G401 (cell line): Measurements from ENCODE around the gene NLN. TPM values are rescaled to one million over a fixed set of nuclear protein-coding genes. Genes with fewer than 3 reads are reported as not detected.
"Not testable (repeated sequence)": the region's sequence is repeated elsewhere in the genome, so short reads cannot be mapped to it uniquely, and the experiment has no call there.

Experiments
- DNase-seq: peaks from one replicate; pipeline ENCODE4 v3.0.0-alpha.2; 2015; ENCODE audit warnings: low spot score
- in situ Hi-C: cut with HindIII; loops from 2 replicates; pipeline ENCODE4 v1.10.0; 2016; ENCODE audit warnings: low sequenced_read_pairs, mixed read lengths
- total RNA-seq: library from RNA; depleted of rRNA; stranded (reverse); fragments of >200 nt; shearing (Covaris generic); gene quantifications from 2 replicates; pipeline ENCODE4 v1.2.3, GENCODE V29; 2014

NLN gene
- total RNA-seq, 1 experiment from 2014 or later: 81.4 TPM

DNA sequence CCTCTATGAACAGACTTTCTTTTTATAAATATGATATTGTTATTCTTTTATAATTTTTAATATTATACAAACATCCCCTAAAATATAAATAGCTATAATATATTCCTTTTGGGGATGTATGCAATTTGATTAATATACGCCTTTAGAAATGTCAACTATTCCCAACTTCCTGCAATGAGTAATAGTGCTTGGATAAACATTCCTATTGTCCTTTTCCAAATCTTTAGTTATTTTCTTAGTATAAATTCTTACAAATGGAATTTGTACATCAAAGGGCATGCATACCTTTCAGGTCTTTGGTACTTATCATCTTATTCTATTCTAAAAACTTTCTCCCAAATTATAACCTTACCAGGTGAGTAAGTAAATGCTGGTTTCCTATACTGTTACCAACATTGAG, 6.2 kb downstream of the NLN start:
- DNase-seq: no peak
- in situ Hi-C loops: no loop called here

GRCh38 chr5:65730910-65731309, 8.9 kb downstream of the NLN start:
- no peak for DNase-seq
- in situ Hi-C loops: no loop called here

DNA sequence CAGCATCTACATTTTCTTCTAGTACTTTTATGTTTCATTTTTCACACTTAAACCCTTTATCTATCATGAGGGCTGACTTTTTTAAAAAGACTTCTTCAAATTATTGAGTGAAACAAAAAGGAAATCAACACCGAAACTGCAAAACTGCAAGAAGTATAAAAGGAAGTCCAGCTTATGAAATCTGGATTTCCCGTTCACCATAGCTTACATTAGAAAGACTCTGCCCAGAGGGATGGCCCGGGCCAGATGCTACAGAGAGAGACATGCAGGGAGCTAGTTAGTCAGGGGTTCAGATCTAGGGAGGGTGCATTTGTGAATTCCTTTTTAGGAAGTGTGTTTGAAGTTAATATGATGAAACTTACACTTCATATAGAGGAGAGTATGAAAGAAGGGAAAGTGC, 10.0 kb downstream of the NLN start:
- DNase-seq, in situ Hi-C loops: not testable (repeated sequence)

GRCh38 chr5:65734196-65734775, 12.3 kb downstream of the NLN start:
- DNase-seq, in situ Hi-C loops: not testable (repeated sequence)

- in situ Hi-C loops: no loop called here
These were observed 12.9 kb downstream of the NLN start for GRCh38 chr5:65734921-65735320.

DNA sequence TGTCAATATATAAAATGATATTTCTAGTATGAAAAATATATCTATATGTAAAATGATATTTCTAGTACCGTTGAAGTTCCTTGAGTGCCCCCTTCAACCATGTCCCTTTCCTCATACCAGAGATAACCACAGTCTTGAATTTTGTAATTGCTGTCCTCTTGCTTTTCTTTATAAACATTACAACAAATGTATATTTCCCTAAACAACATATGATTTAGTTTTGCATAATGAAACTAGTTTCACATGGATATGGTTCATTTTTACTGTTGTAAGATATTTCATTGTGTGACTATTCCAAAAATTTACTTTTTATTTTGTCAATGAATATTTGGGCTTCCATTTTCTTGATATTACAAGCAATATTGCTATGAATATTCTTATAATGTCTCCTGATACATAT, 14.0 kb downstream of the NLN start:
- DNase-seq: no peak
- in situ Hi-C loops: no loop called here

More at GRCh38 chr5:65734921-65735320, 12.9 kb downstream of the NLN start:
- no peak for DNase-seq

DNA sequence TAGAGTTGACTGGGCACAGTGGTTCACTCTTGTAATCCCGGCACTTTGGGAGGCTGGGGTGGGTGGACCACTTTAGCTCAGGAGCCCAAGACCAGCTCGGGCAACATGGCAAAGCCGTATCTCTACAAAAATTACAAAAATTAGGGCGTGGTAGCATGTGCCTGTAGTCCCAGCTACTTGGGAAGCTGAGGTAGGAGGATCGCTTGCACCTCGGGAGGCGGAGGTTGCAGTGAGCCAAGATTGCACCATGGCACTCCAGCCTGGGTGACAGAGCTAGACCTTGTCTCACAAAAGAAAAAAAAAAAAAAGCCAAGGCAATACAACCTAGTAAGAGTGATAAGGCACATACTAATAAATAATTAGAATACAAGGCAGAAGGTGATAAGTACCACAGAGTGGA, 15.8 kb downstream of the NLN start:
- no peak for DNase-seq
- in situ Hi-C loops: no loop called here

DNA sequence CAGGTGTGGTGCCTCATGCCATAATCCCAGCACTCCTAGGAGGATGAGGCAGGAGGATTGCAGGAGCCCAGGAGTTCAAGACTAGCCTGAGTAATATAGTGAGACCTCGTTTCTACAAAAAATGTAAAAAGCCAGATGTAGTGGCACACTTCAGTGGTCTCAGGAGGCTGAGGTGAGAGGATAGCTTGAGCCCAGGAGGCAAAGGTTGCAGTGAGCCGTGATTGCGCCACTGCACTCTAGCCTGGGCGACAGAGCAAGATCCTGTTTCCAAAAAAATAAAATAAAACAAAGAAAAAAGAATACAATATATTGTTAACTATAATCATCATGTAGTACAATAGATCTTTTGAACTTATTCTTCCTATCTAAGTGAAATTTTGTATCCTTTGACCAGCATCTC, 16.3 kb downstream of the NLN start:
- DNase-seq: no peak
- in situ Hi-C loops: no loop called here

DNA sequence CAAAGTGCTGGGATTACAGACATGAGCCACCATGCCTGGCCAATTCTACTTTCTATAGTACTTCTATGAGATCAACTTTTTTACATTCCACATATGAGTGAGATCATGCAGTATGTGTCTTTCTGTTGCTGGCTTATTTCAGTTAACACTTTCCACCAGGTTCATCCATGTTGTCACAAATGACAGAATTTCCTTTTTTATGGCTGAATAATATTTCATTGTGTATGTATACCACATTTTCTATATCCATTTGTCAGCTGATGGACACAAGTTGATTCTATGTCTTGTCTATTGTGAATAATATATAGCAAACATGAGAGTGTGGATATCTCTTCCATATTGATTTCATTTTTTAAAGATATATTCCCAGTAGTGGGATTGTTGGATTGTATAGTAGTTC, 17.2 kb downstream of the NLN start:
- in situ Hi-C loops: no loop called here
- no peak for DNase-seq

GRCh38 chr5:65742565-65743231, 20.7 kb downstream of the NLN start:
- peak; percentile 35 for DNase-seq
- in situ Hi-C loops: no loop called here

DNA sequence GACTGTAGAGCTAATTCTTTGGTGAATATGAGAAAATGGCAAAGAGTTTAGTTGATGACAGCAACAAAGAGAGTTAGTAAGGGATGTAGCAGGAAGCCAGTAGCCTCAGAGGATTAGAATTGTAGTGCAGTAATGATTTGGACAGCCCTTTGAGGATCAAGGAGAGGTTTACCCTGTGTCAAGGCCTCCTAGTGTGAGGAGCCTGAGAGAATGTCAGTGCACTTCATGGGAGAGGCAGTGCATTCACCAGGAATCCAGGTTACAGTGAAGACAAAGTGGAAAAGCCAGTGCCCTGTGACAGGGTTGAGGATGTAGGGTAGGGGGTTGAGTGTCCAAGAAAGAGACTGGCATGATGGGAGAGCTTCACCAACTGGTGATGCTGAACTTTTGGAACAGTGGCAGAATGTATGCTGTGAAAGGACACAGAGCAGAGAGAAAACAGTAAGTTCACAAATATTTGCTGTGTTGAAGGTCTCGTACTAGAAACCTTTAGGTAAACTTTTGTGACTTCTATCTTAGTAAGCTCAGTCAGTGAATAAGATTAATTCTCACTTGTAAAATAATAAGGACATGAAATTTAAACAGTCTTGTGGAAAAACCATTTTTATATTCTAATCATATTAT, 27.3 kb downstream of the NLN start:
- in situ Hi-C loops: no loop called here
- no peak for DNase-seq

DNA sequence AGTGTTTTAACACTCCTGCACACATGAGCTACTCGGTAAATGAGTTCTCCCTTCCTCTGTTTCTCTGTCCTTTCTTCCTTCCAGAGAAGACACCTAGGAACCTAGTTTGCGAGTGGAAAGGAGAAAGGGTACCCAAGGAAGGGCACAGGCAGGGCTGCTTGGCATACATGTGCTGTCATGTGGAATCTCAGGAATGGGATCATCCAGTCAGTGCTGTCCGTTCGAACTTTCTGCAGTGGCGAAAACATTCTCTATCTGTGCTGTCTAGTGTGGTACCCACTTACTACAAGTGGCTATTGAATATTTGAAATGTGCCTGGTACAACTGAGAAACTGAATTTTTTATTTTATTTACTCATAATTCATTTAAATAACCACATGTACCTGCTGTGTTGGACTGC, 28.0 kb downstream of the NLN start:
- DNase-seq: no peak
- in situ Hi-C loops: no loop called here

DNA sequence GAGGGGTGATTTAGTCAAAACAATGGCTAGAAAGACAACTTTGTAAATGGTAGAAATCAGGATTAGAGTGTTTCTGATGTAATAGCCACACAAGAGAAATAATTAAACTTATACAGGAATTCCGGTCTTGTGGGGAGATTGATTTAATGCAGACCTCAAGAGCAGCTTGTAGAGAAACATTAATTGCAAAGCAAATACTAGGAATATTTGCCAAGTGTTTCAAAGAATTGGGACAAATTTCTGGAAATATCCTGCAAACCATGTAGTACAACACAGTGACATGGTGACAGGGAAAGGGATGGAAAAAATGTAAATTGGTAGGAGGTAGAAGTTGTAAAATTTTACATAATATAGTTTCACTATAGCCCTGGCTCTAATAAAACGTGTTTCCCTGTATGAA, 28.9 kb downstream of the NLN start:
- no peak for DNase-seq
- in situ Hi-C loops: no loop called here

GRCh38 chr5:65753189-65753588, 31.2 kb downstream of the NLN start:
- DNase-seq: no peak
- in situ Hi-C loops: no loop called here

DNA sequence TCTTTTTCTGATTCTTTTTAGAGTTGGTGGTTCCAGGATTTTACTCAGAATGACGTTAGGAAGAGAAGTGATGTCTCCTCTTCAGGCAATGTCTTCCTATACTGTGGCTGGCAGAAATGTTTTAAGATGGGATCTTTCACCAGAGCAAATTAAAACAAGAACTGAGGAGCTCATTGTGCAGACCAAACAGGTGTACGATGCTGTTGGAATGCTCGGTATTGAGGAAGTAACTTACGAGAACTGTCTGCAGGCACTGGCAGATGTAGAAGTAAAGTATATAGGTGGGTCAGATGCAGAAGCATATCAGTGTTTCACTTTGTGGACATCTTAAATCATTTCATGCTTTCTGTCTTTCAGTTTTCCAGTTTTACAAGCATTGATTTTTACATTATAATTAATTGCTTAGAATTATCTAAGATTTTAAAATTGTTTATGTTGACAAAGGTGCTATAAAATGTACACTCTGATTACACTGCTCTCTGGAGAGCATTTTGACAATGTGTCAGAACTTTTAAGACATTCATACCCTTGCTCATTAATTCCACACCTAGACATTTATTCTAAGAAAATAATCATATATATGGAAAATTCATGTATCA, 36.6 kb downstream of the NLN start:
- in situ Hi-C loops: no loop called here
- no peak for DNase-seq

DNA sequence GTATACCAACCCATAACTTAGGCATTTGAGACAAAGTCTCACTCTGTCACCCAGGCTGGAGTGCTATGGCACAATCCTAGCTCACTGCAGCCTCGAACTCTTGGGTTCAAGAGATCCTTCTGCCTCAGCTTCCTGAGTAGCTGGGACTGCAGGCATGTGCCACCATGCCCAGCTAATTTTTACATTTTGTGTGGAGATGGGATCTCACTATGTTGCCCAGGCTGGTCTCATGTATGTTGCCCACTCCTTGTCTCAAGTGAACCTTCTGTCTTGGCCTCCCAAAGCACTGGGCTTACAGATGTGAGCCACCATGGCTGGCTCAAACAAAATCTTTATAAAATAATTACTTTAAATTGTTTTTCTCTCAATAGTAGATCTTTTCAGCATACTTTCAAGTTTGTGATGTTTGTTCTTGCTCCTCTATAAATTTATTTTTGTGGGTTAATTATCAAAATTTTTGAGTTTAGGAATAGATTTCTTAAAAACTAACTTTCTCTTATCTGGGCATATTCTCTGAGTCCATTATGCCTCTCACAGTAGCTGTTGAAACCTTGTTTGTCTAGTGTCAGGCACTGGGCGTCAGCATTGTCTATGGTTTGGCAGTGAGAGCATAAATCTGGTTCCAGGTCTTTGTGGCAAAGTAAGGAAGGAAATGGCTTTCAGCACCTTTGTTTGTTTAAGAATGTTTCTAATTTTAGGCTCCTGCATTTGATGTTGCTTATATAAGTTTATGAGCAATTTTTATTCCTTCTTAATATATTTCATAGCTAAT, 38.7 kb downstream of the NLN start:
- peak; percentile 18 for DNase-seq
- in situ Hi-C loops: no loop called here

DNA sequence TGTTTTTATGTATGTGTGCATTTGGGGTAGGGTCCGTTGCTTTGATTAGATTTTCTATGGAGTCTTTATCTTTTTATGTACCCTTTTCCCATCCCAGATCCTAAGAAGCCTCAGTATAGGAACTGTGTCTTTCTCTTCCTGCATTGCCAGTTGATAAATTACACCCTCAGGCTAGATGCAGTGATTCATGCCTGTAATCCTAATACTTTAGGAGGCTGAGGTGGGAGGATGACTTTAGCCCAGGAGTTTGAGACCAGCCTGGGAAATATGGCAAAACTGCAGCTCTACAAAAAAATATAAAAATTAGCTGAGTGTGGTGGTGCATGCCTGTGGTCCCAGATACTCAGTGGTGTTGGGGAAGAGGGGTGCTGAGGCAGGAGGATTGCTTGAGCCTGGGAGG, 40.2 kb downstream of the NLN start:
- in situ Hi-C loops: no loop called here

DNA sequence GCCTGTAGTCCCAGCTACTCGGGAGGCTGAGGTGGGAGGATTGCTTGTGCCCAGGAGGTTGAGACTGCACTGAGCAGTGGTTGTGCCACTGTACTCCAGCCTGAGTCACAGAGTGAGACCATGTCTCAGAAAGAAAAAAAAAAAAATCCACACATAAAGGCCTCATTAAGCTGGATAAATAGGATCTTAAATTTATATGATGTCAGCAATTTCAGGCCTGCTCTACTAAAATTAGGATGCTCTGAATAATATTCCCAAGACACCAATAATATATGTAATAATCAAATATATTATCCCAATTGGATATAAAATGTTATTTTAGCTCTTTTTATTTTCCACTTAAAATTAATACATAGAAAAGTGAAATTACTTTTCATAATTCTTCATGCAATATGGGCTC, 43.6 kb downstream of the NLN start:
- DNase-seq: no peak
- in situ Hi-C loops: no loop called here

More for the DNA sequence above, 40.2 kb downstream of the NLN start:
- DNase-seq: no peak

- in situ Hi-C loops: no loop called here
- DNase-seq: no peak
These were observed 44.2 kb downstream of the NLN start for GRCh38 chr5:65766175-65766574.

DNA sequence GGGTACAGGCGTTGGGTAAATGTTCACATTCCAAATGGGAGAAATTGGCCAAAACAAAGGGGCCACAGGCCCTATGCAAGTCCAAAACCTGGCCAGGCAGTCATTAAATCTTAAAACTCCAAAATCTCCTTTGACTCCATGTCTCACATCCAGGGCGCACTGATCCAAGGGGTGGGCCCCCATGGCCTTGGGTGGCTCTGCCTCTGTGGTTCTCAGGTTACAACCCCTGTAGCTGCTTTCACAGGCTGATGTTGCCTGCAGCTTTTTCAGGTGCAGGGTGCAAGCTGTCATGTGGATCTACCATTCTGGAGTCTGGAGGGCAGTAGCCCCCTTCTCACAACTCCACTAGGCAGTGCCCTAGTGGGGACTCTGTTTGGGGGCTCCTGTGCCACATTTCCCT, 44.8 kb downstream of the NLN start:
- DNase-seq: no peak
- in situ Hi-C loops: no loop called here
